Endothelial cell (in vitro differentiated cells): ENCODE measurements around the gene TXNDC15. TPM values are rescaled to one million over a fixed set of nuclear protein-coding genes. Genes with fewer than 3 reads are reported as not detected.

ENCODE experiments used
- DNase-seq: peaks from one replicate; pipeline ENCODE4 v3.0.0; 2021; ENCODE audit warnings: low spot score
- H3K27ac Mint-ChIP-seq: one replicate; pipeline ENCODE4 v1.8.0; 2021; ENCODE audit warnings: mixed read lengths, inconsistent platforms; ENCODE audit not compliant: unreplicated experiment
- H3K27me3 Mint-ChIP-seq: one replicate; pipeline ENCODE4 v1.8.0; 2021; ENCODE audit warnings: mild to moderate bottlenecking, moderate library complexity, mixed read lengths, inconsistent platforms; ENCODE audit not compliant: unreplicated experiment
- H3K36me3 Mint-ChIP-seq: one replicate; pipeline ENCODE4 v1.8.0; 2021; ENCODE audit warnings: mild to moderate bottlenecking, low read depth, mixed read lengths, inconsistent platforms; ENCODE audit not compliant: unreplicated experiment
- H3K4me1 Mint-ChIP-seq: one replicate; pipeline ENCODE4 v1.8.0; 2021; ENCODE audit warnings: mild to moderate bottlenecking, mixed read lengths, inconsistent platforms; ENCODE audit not compliant: unreplicated experiment
- H3K4me3 Mint-ChIP-seq: one replicate; pipeline ENCODE4 v1.8.0; 2021; ENCODE audit warnings: mild to moderate bottlenecking, mixed read lengths, inconsistent platforms; ENCODE audit not compliant: unreplicated experiment
- H3K9me3 Mint-ChIP-seq: one replicate; pipeline ENCODE4 v1.8.0; 2021; ENCODE audit warnings: mixed read lengths, inconsistent platforms; ENCODE audit not compliant: unreplicated experiment
- total RNA-seq: library from RNA; stranded (reverse); fragmentation: NEBNext Ultra II Directional; extraction: Animal tissue kit (Norgen Biotek cat#: 25700); gene quantifications from one replicate; pipeline ENCODE4 v1.2.1, GENCODE V29; 2021; ENCODE audit not compliant: unreplicated experiment
- TF ChIP-seq, protein P1 (sequence below): fragments of 200-600 bp; sonication (generic); IDR thresholded peaks from one replicate; pipeline ENCODE4 v1.5.0; 2021; ENCODE audit warnings: antibody characterized with exemption; ENCODE audit not compliant: unreplicated experiment

TXNDC15 gene
- total RNA-seq, 1 donor from 2014 or later, result 40.5 TPM

DNA sequence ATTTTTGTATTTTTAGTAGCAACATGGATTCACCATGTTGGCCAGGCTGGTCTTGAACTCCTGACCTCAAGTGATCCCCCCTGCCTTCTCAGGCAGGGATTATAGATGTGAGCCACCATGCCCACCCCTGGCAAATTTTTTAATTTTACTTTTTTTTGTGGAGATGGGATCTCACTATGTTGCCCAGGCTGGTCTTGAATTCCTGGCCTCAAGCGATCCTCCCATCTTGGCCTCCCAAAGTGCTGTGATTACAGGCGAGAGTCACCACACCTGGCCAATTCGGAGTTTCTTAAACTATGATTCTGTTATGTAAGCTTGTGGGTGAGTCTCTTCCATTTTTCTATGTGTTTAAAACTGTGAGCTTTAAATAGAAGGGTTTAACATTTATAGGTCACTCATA is 58.3 kb downstream of the TXNDC15 start:
- Mint-ChIP-seq H3K9me3 (no peaks in the 10 kb centered on the region), H3K36me3 (peaks cover 11% of the 10 kb centered on the region), H3K27ac (no peak overlapping the region), H3K4me1 (no peaks in the 10 kb centered on the region), H3K27me3 (peaks cover 1% of the 10 kb centered on the region), H3K4me3 (no peak overlapping the region)
- TF ChIP-seq, protein P1, sequence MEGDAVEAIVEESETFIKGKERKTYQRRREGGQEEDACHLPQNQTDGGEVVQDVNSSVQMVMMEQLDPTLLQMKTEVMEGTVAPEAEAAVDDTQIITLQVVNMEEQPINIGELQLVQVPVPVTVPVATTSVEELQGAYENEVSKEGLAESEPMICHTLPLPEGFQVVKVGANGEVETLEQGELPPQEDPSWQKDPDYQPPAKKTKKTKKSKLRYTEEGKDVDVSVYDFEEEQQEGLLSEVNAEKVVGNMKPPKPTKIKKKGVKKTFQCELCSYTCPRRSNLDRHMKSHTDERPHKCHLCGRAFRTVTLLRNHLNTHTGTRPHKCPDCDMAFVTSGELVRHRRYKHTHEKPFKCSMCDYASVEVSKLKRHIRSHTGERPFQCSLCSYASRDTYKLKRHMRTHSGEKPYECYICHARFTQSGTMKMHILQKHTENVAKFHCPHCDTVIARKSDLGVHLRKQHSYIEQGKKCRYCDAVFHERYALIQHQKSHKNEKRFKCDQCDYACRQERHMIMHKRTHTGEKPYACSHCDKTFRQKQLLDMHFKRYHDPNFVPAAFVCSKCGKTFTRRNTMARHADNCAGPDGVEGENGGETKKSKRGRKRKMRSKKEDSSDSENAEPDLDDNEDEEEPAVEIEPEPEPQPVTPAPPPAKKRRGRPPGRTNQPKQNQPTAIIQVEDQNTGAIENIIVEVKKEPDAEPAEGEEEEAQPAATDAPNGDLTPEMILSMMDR, result no peak
- no peak for DNase-seq

DNA sequence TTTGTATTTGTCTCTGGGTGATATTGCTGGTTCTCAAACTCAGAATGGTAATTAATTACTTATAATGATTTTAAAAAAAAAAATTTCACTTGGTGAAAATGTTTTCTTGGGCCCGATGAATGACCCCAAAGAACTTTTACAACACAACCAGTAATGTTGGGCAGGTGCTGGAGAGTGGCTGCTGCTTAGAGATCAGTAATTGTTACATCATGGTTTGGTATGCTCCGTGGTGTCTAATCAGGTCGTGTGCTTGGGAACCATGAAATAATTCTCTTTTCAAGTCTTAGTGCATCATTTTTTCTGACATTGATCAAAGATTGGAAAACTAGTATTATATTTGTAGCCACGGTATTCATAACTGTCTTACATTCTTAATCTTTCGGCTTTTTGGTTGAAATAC is 60.0 kb downstream of the TXNDC15 start:
- TF ChIP-seq, protein P1, result no peak

DNA sequence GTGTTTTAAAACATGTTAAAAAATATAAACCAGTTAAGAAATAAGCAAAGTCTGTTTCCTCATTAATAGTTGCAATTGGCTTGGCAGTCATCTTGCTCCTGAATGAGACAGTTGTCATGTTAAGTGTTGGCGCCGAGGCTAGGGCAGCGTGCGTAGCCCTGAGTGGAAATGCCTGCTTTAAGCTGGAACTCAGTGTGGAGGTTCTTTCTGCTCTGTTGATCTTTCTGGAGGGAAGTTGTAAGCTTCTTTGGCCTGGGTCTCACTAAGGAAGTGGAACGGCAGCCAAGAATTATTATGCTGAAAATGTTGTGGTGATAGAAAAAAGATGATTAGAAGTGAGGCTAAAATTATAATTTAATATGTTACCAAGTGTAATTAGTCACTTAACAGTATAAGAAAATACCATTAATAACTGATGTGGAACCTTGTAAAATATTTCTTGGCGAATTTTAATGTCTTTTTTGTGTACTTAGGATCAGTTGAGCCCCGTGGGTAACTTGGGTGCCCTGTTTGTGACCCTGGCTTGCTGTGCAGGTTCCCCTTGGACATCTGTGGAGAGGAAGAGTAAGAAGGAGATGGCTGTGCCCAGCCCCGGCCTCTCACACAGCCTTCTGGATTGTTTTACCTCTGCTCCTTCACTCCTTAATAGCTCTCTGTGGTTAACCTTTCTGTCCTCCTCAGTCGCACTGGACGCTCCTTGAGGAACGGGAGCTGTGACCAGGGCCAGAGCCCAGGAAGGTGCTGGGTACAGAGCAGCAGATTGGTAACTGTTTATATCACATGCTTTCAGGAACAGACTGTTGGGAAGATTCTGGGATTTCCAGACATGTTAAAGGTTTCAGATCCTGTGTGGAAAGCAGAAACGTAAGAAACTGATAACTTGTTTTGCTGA is 61.8 kb downstream of the TXNDC15 start:
- DNase-seq, result no peak
- Mint-ChIP-seq H3K4me3 (no peak overlapping the region), H3K4me1 (no peaks in the 10 kb centered on the region), H3K27me3 (peaks cover 1% of the 10 kb centered on the region), H3K9me3 (no peaks in the 10 kb centered on the region), H3K27ac (no peak overlapping the region), H3K36me3 (peaks cover 4% of the 10 kb centered on the region)
- TF ChIP-seq, protein P1, result no peak

More for the DNA sequence above, 60.0 kb downstream of the TXNDC15 start:
- no peak overlapping the region for H3K27ac Mint-ChIP-seq
- H3K4me1 Mint-ChIP-seq, result no peaks in the 10 kb centered on the region
- H3K4me3 Mint-ChIP-seq, result no peak overlapping the region
- H3K9me3 Mint-ChIP-seq, result no peaks in the 10 kb centered on the region
- H3K27me3 Mint-ChIP-seq, result peaks cover 1% of the 10 kb centered on the region
- DNase-seq, result no peak
- peaks cover 5% of the 10 kb centered on the region for H3K36me3 Mint-ChIP-seq

DNA sequence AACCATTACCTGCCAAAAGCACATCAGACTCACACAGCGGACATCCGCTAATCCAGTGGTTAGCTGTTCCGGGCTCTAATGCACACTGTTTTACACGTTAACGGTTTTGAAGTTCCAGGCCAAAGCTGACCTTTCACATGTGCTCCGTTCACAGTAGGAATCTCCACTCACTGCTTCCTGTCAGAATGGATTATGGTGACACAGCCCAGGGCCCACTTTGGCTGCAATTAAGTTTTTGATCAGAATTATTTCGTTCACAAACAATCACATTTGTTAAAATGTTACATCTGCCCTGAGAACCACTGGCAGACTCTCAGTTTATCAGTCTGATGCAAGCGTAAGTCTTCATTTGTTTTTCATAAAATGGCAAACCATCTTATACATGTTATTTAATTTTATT is 63.4 kb downstream of the TXNDC15 start:
- Mint-ChIP-seq H3K36me3 (peaks cover 5% of the 10 kb centered on the region), H3K27ac (no peak overlapping the region), H3K4me3 (no peak overlapping the region), H3K27me3 (peaks cover 3% of the 10 kb centered on the region), H3K9me3 (no peaks in the 10 kb centered on the region), H3K4me1 (no peaks in the 10 kb centered on the region)
- DNase-seq, result no peak
- TF ChIP-seq, protein P1, result no peak

DNA sequence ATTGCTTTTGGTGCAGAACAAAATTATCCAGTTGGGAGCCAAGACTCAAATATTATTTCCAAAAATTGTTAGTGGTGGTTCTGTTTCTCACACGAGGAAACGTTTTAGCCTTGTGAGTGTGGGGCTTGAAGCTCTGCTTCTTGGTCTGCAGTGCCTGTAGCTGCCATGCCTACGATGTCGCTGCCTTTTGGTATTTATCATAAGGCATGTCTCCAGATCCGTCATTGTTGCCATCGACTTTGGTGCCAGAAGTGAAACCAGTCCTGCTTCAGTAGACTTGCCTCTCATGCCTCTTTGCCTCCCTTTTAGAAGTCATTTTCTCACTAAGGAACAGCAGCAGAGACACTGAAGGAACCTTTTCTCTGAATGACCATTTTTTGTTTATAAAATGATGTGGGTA is 63.9 kb downstream of the TXNDC15 start:
- Mint-ChIP-seq H3K4me1 (no peaks in the 10 kb centered on the region), H3K27ac (no peak overlapping the region), H3K9me3 (no peaks in the 10 kb centered on the region), H3K36me3 (peaks cover 5% of the 10 kb centered on the region), H3K27me3 (peaks cover 3% of the 10 kb centered on the region), H3K4me3 (no peak overlapping the region)
- no peak for DNase-seq
- TF ChIP-seq, protein P1, result no peak
